ENCODE results near the gene REM1.
"Not testable (repeated sequence)": the region's sequence is repeated elsewhere in the genome, so short reads cannot be mapped to it uniquely, and the experiment has no call there.

Gene REM1

DNA sequence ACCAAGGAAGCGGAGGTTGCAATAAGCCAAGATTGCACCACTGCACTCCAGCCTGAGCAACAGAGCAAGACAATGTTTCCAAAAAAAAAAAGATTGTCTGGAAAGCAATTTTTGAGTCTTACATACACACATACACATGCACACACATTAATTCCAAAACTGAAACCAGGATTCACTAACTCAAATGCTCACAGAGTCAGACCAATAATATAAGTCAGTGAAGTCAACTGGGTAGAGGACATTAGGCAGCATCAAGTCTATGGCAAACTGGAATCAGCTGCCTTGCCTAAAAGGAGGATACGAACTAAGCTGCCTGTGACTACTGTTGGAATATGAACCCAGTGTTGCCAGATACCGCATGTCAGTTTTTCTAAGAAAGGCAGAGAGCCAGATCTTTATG is 15.7 kb downstream of the REM1 start:
- Histone ChIP-seq H3K4me3 (ENCODE audit: low read depth, low read length) (no peak overlapping the region), H3K36me3 (ENCODE audit: control insufficient read depth, insufficient read depth, low read length) (no peaks in the 10 kb centered on the region), H3K9ac (ENCODE audit: low read depth, low read length) (no peak overlapping the region), H3K9me3 (ENCODE audit: control insufficient read depth, insufficient read depth, low read length) (no peaks in the 10 kb centered on the region), H3K4me1 (ENCODE audit: control insufficient read depth, insufficient read depth, low read length) (no peaks in the 10 kb centered on the region), H3K27me3 (ENCODE audit: control insufficient read depth, insufficient read depth, low read length) (peaks cover 24% of the 10 kb centered on the region)

DNA sequence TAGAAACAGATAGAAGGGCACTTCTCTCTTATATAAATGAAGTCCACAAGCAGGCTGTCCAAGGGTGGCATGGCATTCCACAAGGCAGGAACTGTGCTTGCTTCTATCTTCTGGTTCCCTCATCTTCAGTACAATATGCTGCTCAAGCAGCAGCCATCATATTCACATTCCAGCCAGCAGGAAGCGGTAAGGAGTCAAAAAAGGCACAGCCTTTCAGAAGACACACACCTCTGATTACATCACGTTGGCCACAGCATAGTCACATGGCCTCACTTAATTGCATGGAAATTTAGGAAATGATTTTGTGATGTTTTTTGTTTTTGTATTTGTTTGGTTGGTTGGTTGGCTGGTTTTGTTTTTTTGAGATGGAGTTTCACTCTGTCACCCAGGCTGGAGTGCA is 19.0 kb downstream of the REM1 start:
- no peak overlapping the region for H3K4me3 ChIP-seq (ENCODE audit: low read depth, low read length)
- no peaks in the 10 kb centered on the region for H3K9me3 ChIP-seq (ENCODE audit: control insufficient read depth, insufficient read depth, low read length)

GRCh38 chr20:31496761-31497295 is 21.7 kb downstream of the REM1 start:
- Histone ChIP-seq H3K4me3 (ENCODE audit: low read depth, low read length) (no peak overlapping the region), H3K36me3 (ENCODE audit: control insufficient read depth, insufficient read depth, low read length) (no peaks in the 10 kb centered on the region), H3K27me3 (ENCODE audit: control insufficient read depth, insufficient read depth, low read length) (peaks cover 3% of the 10 kb centered on the region), H3K4me1 (ENCODE audit: control insufficient read depth, insufficient read depth, low read length) (no peaks in the 10 kb centered on the region), H3K9me3 (ENCODE audit: control insufficient read depth, insufficient read depth, low read length) (no peaks in the 10 kb centered on the region), H3K9ac (ENCODE audit: low read depth, low read length) (no peak overlapping the region)

More for the DNA sequence above, 19.0 kb downstream of the REM1 start:
- no peak overlapping the region for H3K9ac ChIP-seq (ENCODE audit: low read depth, low read length)
- H3K27me3 ChIP-seq (ENCODE audit: control insufficient read depth, insufficient read depth, low read length) = peaks cover 6% of the 10 kb centered on the region
- H3K4me1 ChIP-seq (ENCODE audit: control insufficient read depth, insufficient read depth, low read length) = no peaks in the 10 kb centered on the region
- no peaks in the 10 kb centered on the region for H3K36me3 ChIP-seq (ENCODE audit: control insufficient read depth, insufficient read depth, low read length)

DNA sequence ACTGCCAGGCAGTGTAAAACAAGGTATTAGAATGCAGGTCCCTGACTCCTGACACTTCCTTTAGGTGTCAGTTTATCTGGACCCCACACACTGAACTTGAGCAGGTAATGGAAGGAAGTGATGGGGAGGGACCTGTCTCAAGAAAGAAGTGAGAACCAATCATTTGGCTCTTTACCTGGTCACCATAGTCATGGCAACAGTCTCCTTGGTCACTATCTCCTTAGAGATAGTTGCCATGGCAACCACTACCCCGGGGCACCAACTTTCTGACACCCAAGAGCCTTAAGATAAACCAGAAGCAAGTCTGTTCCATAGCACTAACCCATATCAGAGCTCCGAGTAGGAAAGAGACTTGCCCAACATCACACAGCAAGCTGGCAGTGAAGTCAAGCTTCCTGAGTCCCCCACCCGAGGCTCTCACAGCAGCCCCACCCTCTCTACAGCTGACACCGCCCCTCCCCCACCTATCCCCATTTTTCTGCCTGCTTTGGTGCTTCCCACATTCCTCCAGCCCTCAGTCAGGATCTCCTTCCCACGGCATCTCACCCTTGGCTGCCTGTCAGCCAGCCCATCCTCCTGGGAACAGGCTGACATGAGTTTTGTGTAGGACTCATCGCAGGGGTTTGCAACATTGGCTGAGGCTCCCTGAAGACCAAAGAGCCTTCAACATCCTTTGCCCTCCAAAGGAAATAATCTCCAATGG is 22.9 kb downstream of the REM1 start:
- no peaks in the 10 kb centered on the region for H3K36me3 ChIP-seq (ENCODE audit: control insufficient read depth, insufficient read depth, low read length)
- H3K27me3 ChIP-seq (ENCODE audit: control insufficient read depth, insufficient read depth, low read length) = peaks cover 5% of the 10 kb centered on the region
- H3K9ac ChIP-seq (ENCODE audit: low read depth, low read length) = no peak overlapping the region
- no peaks in the 10 kb centered on the region for H3K9me3 ChIP-seq (ENCODE audit: control insufficient read depth, insufficient read depth, low read length)
- H3K4me3 ChIP-seq (ENCODE audit: low read depth, low read length) = no peak overlapping the region
- H3K4me1 ChIP-seq (ENCODE audit: control insufficient read depth, insufficient read depth, low read length) = no peaks in the 10 kb centered on the region

DNA sequence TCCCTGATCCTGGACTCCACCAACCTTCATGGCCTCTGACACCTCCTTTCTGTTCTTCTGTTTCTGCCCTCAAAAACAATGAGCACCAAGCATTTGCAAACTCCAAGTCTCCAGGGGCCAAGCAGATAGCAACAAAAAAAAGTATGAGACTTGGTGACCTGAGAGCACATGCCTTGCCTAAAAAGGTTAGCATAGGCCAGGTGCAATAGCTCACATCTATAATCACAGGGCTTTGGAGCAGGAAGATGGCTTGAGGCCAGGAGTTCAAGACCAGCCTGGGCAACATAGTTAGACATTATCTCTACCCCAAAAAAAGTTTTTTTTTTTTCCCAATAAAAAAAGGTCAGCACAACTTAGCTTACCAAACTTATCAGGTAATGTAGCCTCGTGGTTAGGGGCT is 25.4 kb downstream of the REM1 start:
- Histone ChIP-seq H3K4me1 (ENCODE audit: control insufficient read depth, insufficient read depth, low read length) (no peaks in the 10 kb centered on the region), H3K27me3 (ENCODE audit: control insufficient read depth, insufficient read depth, low read length) (peaks cover 5% of the 10 kb centered on the region), H3K36me3 (ENCODE audit: control insufficient read depth, insufficient read depth, low read length) (no peaks in the 10 kb centered on the region), H3K9me3 (ENCODE audit: control insufficient read depth, insufficient read depth, low read length) (no peaks in the 10 kb centered on the region), H3K4me3 (ENCODE audit: low read depth, low read length) (no peak overlapping the region), H3K9ac (ENCODE audit: low read depth, low read length) (no peak overlapping the region)

GRCh38 chr20:31502884-31503673 is 28.0 kb downstream of the REM1 start:
- not testable (repeated sequence) for H3K9ac ChIP-seq (ENCODE audit: low read depth, low read length); H3K4me3 ChIP-seq (ENCODE audit: low read depth, low read length); H3K9me3 ChIP-seq (ENCODE audit: control insufficient read depth, insufficient read depth, low read length); H3K27me3 ChIP-seq (ENCODE audit: control insufficient read depth, insufficient read depth, low read length); H3K36me3 ChIP-seq (ENCODE audit: control insufficient read depth, insufficient read depth, low read length); H3K4me1 ChIP-seq (ENCODE audit: control insufficient read depth, insufficient read depth, low read length)

DNA sequence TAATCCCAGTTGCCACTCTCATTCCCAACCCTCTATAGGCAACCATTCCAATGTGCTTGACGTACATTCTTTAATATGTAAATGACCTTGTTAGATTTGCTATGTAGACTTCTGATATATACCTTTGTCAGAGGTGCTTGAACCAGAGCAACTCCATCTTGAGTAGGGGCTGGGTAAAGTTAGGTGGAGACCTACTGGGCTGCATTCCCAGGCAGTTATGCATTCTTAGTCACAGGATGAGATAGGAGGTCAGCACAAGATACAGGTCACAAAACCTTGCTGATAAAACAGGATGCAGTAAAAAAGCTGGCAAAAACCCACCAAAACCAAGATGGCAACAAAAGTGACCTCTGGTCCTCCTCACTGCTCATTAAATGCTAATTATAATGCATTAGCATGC is 30.8 kb downstream of the REM1 start:
- Histone ChIP-seq H3K9ac (ENCODE audit: low read depth, low read length) (no peak overlapping the region), H3K36me3 (ENCODE audit: control insufficient read depth, insufficient read depth, low read length) (no peaks in the 10 kb centered on the region), H3K4me3 (ENCODE audit: low read depth, low read length) (no peak overlapping the region), H3K9me3 (ENCODE audit: control insufficient read depth, insufficient read depth, low read length) (no peaks in the 10 kb centered on the region), H3K4me1 (ENCODE audit: control insufficient read depth, insufficient read depth, low read length) (no peaks in the 10 kb centered on the region), H3K27me3 (ENCODE audit: control insufficient read depth, insufficient read depth, low read length) (peaks cover 4% of the 10 kb centered on the region)

DNA sequence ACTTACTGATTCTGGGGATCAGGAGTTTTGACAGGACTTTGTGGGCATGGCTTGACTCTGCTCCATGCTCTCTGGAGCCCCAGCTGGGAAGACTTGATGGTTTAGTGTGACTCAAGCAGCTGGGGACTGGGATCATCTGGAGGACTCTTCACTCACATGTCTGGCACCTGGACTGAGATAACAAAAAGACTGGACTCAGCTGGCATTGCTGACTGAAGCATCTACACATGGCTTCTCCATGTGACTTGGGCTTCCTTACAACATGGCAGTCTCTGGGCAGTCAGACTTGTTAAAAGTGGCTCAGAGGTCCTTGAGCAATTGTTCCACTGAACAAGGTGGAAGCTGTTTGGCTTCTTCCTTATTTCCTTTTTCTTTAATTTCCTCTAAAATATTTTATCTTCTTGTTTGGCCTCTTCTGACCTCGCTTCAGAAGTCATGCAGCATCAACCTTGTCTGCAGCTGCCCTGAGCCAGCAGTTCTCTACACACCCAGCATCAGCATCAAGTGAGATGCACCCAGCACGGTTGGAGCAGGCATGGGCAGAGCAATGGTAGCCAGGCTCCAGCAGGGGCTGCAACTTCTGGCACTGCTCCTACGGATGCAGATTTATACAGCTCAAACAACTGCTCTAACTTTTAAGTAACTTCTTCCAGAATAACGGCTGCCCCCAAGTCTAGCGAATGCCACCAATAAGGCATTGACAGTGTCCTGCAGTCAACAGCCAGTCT is 33.6 kb downstream of the REM1 start:
- Histone ChIP-seq H3K9ac (ENCODE audit: low read depth, low read length) (no peak overlapping the region), H3K9me3 (ENCODE audit: control insufficient read depth, insufficient read depth, low read length) (no peaks in the 10 kb centered on the region), H3K36me3 (ENCODE audit: control insufficient read depth, insufficient read depth, low read length) (no peaks in the 10 kb centered on the region), H3K4me1 (ENCODE audit: control insufficient read depth, insufficient read depth, low read length) (no peaks in the 10 kb centered on the region), H3K4me3 (ENCODE audit: low read depth, low read length) (no peak overlapping the region), H3K27me3 (ENCODE audit: control insufficient read depth, insufficient read depth, low read length) (peaks cover 2% of the 10 kb centered on the region)

- peak within 1 kb of the TSS; percentile 99 for H3K4me3 ChIP-seq (ENCODE audit: low read depth, low read length)
- H3K9me3 ChIP-seq (ENCODE audit: control insufficient read depth, insufficient read depth, low read length) = no peaks in the 10 kb centered on the region
- H3K4me1 ChIP-seq (ENCODE audit: control insufficient read depth, insufficient read depth, low read length) = peaks cover 23% of the 10 kb centered on the region
- H3K9ac ChIP-seq (ENCODE audit: low read depth, low read length) = peak within 1 kb of the TSS; percentile 97
- no peaks in the 10 kb centered on the region for H3K36me3 ChIP-seq (ENCODE audit: control insufficient read depth, insufficient read depth, low read length)
- no peaks in the 10 kb centered on the region for H3K27me3 ChIP-seq (ENCODE audit: control insufficient read depth, insufficient read depth, low read length)
These were observed 39.3 kb downstream of the REM1 start, which contains the start of gene HM13 for GRCh38 chr20:31514154-31515071. TSS of gene HM13 (plus strand) at chr20:31514442. CDS start at chr20:31514552, 110 bp downstream.

- Histone ChIP-seq H3K4me3 (ENCODE audit: low read depth, low read length) (peak overlapping the region; percentile 99), H3K4me1 (ENCODE audit: control insufficient read depth, insufficient read depth, low read length) (peaks cover 23% of the 10 kb centered on the region), H3K36me3 (ENCODE audit: control insufficient read depth, insufficient read depth, low read length) (no peaks in the 10 kb centered on the region), H3K9me3 (ENCODE audit: control insufficient read depth, insufficient read depth, low read length) (no peaks in the 10 kb centered on the region), H3K9ac (ENCODE audit: low read depth, low read length) (peak overlapping the region; percentile 97), H3K27me3 (ENCODE audit: control insufficient read depth, insufficient read depth, low read length) (no peaks in the 10 kb centered on the region)
These were observed 40.1 kb downstream of the REM1 start for GRCh38 chr20:31515072-31515774.

Data from iPS-15b (cell line).